WTC11 (cell line): ENCODE data around the gene MKS1.

Experiments
- NR2C2 ChIP-seq: sonication (generic); formaldehyde crosslinking; IDR thresholded peaks from 2 replicates; pipeline ENCODE4 v1.8.0; 2022; ENCODE audit warnings: mild to moderate bottlenecking, missing genetic modification reagents
- OVOL2 ChIP-seq: fragments of 250-450 bp; sonication (Bioruptor Pico); IDR thresholded peaks from 2 replicates; pipeline ENCODE4 v1.9.0; 2021; ENCODE audit warnings: mild to moderate bottlenecking, borderline replicate concordance

DNA sequence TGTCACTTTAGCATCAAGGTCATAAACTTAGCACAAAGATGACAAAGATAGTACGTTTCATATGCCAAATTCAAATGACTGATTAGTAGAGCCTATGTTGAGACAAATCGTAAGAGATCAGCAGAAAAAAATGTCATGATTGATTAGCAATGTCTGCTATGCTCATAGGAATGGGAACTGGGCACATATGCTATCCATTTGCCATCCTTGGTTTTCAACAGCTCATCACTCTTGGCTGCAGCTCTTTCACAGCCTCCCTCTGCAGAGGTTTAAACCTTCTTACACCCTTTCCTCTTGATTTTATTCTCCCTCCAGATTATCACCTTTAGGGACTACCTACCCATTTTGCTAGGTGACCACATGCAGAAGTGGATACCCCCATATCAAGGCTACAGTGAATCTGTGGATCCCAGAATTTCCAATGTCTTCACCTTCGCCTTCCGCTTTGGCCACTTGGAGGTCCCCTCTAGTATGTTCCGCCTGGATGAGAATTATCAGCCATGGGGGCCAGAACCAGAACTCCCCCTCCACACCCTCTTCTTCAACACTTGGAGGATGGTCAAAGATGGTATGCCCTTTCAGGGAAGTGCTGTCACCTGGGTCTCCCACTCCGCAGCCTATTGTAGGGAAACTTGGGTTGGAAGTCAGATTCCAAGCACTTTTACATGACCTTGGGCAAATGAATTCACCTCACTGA is 45.5 kb upstream of the MKS1 start:
- TF ChIP-seq NR2C2 (CRISPR knock-in tag) (no peak), OVOL2 (CRISPR knock-in tag) (no peak)
